Activated naive CD4-positive, alpha-beta T cell treated with anti-CD3 and anti-CD28 coated beads, Interleukin-2, amount 10 ng/mL, durations not matched to agents 7 days and 5 days (primary cell): ENCODE data around the gene EML4.

Experiments
- CTCF ChIA-PET: fragments of 350-600 bp; sonication (Branson Sonifier 250); formaldehyde crosslinking; loops from one replicate; lab custom pipeline; 2021; ENCODE audit warnings: antibody characterized with exemption; lab: Charles Lee
- DNase-seq: peaks from one replicate; pipeline ENCODE4 v3.0.0-alpha.2; 2020
- H3K27ac Mint-ChIP-seq: one replicate; pipeline ENCODE4 v1.8.0; 2021; ENCODE audit warnings: mild to moderate bottlenecking, moderate library complexity, mixed read lengths
- H3K27me3 Mint-ChIP-seq: one replicate; pipeline ENCODE4 v1.8.0; 2021; ENCODE audit warnings: mild to moderate bottlenecking, mixed read lengths
- H3K36me3 Mint-ChIP-seq: one replicate; pipeline ENCODE4 v1.8.0; 2021; ENCODE audit warnings: mixed read lengths
- H3K4me1 Mint-ChIP-seq: one replicate; pipeline ENCODE4 v1.8.0; 2021; ENCODE audit warnings: mixed read lengths
- H3K4me3 Mint-ChIP-seq: one replicate; pipeline ENCODE4 v1.8.0; 2021; ENCODE audit warnings: mild to moderate bottlenecking, moderate library complexity, mixed read lengths
- H3K9me3 Mint-ChIP-seq: one replicate; pipeline ENCODE4 v1.8.0; 2021; ENCODE audit warnings: mixed read lengths

EML4 gene

GRCh38 chr2:42218712-42219111, 49.6 kb downstream of the EML4 start:
- CTCF ChIA-PET, result no interaction called here
- peaks cover 17% of the 10 kb centered on the region for H3K4me1 Mint-ChIP-seq
- no peak overlapping the region for H3K4me3 Mint-ChIP-seq
- H3K36me3 Mint-ChIP-seq, result peaks cover 30% of the 10 kb centered on the region
- no peak overlapping the region for H3K27ac Mint-ChIP-seq
- H3K9me3 Mint-ChIP-seq, result no peaks in the 10 kb centered on the region
- no peaks in the 10 kb centered on the region for H3K27me3 Mint-ChIP-seq
- DNase-seq, result no peak

- H3K36me3 Mint-ChIP-seq, result peaks cover 31% of the 10 kb centered on the region
- H3K4me1 Mint-ChIP-seq, result peaks cover 19% of the 10 kb centered on the region
- no peak overlapping the region for H3K27ac Mint-ChIP-seq
- no peaks in the 10 kb centered on the region for H3K27me3 Mint-ChIP-seq
- CTCF ChIA-PET, result no interaction called here
- H3K4me3 Mint-ChIP-seq, result no peak overlapping the region
- no peak for DNase-seq
- H3K9me3 Mint-ChIP-seq, result no peaks in the 10 kb centered on the region
These were observed 50.0 kb downstream of the EML4 start for GRCh38 chr2:42219160-42219559.

- H3K27ac Mint-ChIP-seq, result no peak overlapping the region
- peaks cover 25% of the 10 kb centered on the region for H3K4me1 Mint-ChIP-seq
- no peak for DNase-seq
- H3K4me3 Mint-ChIP-seq, result no peak overlapping the region
- H3K9me3 Mint-ChIP-seq, result no peaks in the 10 kb centered on the region
- peaks cover 31% of the 10 kb centered on the region for H3K36me3 Mint-ChIP-seq
- CTCF ChIA-PET, result interaction anchor here (1.0 to 1.1 kb wide), 3 partner anchors 9 to 125 kb away, joined by 3 to 4 read pairs (median 4); no protein-coding TSS in a partner anchor
- no peaks in the 10 kb centered on the region for H3K27me3 Mint-ChIP-seq
These were observed 51.4 kb downstream of the EML4 start for GRCh38 chr2:42220566-42220965.

GRCh38 chr2:42223067-42223854, 54.1 kb downstream of the EML4 start:
- DNase-seq, result no peak
- no peak overlapping the region for H3K4me3 Mint-ChIP-seq
- peaks cover 25% of the 10 kb centered on the region for H3K36me3 Mint-ChIP-seq
- no peaks in the 10 kb centered on the region for H3K9me3 Mint-ChIP-seq
- CTCF ChIA-PET, result interaction anchor here (1.3 kb wide), 1 partner anchor 129 kb away, joined by 3 read pairs; no protein-coding TSS in a partner anchor
- peaks cover 24% of the 10 kb centered on the region for H3K4me1 Mint-ChIP-seq
- no peaks in the 10 kb centered on the region for H3K27me3 Mint-ChIP-seq
- H3K27ac Mint-ChIP-seq, result no peak overlapping the region

- no peak overlapping the region for H3K27ac Mint-ChIP-seq
These were observed 54.7 kb downstream of the EML4 start for GRCh38 chr2:42223855-42224268.

GRCh38 chr2:42224422-42225067, 55.4 kb downstream of the EML4 start:
- Mint-ChIP-seq H3K36me3 (peaks cover 24% of the 10 kb centered on the region), H3K4me3 (no peak overlapping the region), H3K27ac (no peak overlapping the region), H3K27me3 (no peaks in the 10 kb centered on the region), H3K9me3 (no peaks in the 10 kb centered on the region), H3K4me1 (peaks cover 25% of the 10 kb centered on the region)
- CTCF ChIA-PET, result no interaction called here
- DNase-seq, result no peak

More at GRCh38 chr2:42223855-42224268, 54.7 kb downstream of the EML4 start:
- Mint-ChIP-seq H3K9me3 (no peaks in the 10 kb centered on the region), H3K4me3 (no peak overlapping the region), H3K4me1 (peaks cover 22% of the 10 kb centered on the region), H3K36me3 (peaks cover 23% of the 10 kb centered on the region), H3K27me3 (no peaks in the 10 kb centered on the region)
- no peak for DNase-seq
- CTCF ChIA-PET, result interaction anchor here (1.3 kb wide), 1 partner anchor 129 kb away, joined by 3 read pairs; no protein-coding TSS in a partner anchor

GRCh38 chr2:42225573-42225972, 56.4 kb downstream of the EML4 start:
- Mint-ChIP-seq H3K36me3 (peaks cover 23% of the 10 kb centered on the region), H3K27ac (no peak overlapping the region), H3K4me3 (no peak overlapping the region), H3K27me3 (no peaks in the 10 kb centered on the region), H3K9me3 (no peaks in the 10 kb centered on the region), H3K4me1 (peaks cover 27% of the 10 kb centered on the region)
- DNase-seq, result no peak
- CTCF ChIA-PET, result no interaction called here

- no peak overlapping the region for H3K4me3 Mint-ChIP-seq
- H3K27ac Mint-ChIP-seq, result no peak overlapping the region
These were observed 58.3 kb downstream of the EML4 start for GRCh38 chr2:42227491-42227890.

GRCh38 chr2:42228101-42228500, 58.9 kb downstream of the EML4 start:
- Mint-ChIP-seq H3K36me3 (peaks cover 19% of the 10 kb centered on the region), H3K27me3 (no peaks in the 10 kb centered on the region), H3K4me1 (peaks cover 36% of the 10 kb centered on the region), H3K4me3 (no peak overlapping the region), H3K27ac (no peak overlapping the region), H3K9me3 (no peaks in the 10 kb centered on the region)
- no peak for DNase-seq
- CTCF ChIA-PET, result interaction anchor here (1.4 kb wide), 1 partner anchor 32 kb away, joined by 3 read pairs; no protein-coding TSS in a partner anchor

More at GRCh38 chr2:42227491-42227890, 58.3 kb downstream of the EML4 start:
- Mint-ChIP-seq H3K36me3 (peaks cover 23% of the 10 kb centered on the region), H3K4me1 (peaks cover 36% of the 10 kb centered on the region), H3K27me3 (no peaks in the 10 kb centered on the region), H3K9me3 (no peaks in the 10 kb centered on the region)
- DNase-seq, result no peak
- CTCF ChIA-PET, result no interaction called here

- peaks cover 8% of the 10 kb centered on the region for H3K36me3 Mint-ChIP-seq
- H3K9me3 Mint-ChIP-seq, result no peaks in the 10 kb centered on the region
- H3K4me1 Mint-ChIP-seq, result peaks cover 25% of the 10 kb centered on the region
- CTCF ChIA-PET, result interaction anchor here (1.8 kb wide), 1 partner anchor 9 kb away, joined by 4 read pairs; no protein-coding TSS in a partner anchor
- no peaks in the 10 kb centered on the region for H3K27me3 Mint-ChIP-seq
- H3K27ac Mint-ChIP-seq, result no peak overlapping the region
- DNase-seq, result no peak
- H3K4me3 Mint-ChIP-seq, result no peak overlapping the region
These were observed 60.8 kb downstream of the EML4 start for GRCh38 chr2:42229949-42230348.

GRCh38 chr2:42230891-42231290, 61.7 kb downstream of the EML4 start:
- no peaks in the 10 kb centered on the region for H3K9me3 Mint-ChIP-seq
- H3K27ac Mint-ChIP-seq, result no peak overlapping the region
- CTCF ChIA-PET, result interaction anchor here (0.6 to 0.9 kb wide), 2 partner anchors 144 to 277 kb away, joined by 3 read pairs; no protein-coding TSS in a partner anchor
- no peak for DNase-seq
- H3K4me3 Mint-ChIP-seq, result no peak overlapping the region
- peaks cover 25% of the 10 kb centered on the region for H3K4me1 Mint-ChIP-seq
- H3K27me3 Mint-ChIP-seq, result no peaks in the 10 kb centered on the region
- H3K36me3 Mint-ChIP-seq, result peaks cover 6% of the 10 kb centered on the region

- no peak overlapping the region for H3K27ac Mint-ChIP-seq
- no peak overlapping the region for H3K4me3 Mint-ChIP-seq
- no peaks in the 10 kb centered on the region for H3K27me3 Mint-ChIP-seq
- H3K4me1 Mint-ChIP-seq, result peaks cover 27% of the 10 kb centered on the region
- CTCF ChIA-PET, result interaction anchor here (1.3 kb wide), 1 partner anchor 136 kb away, joined by 3 read pairs; no protein-coding TSS in a partner anchor
- no peak for DNase-seq
- H3K9me3 Mint-ChIP-seq, result no peaks in the 10 kb centered on the region
- H3K36me3 Mint-ChIP-seq, result peaks cover 7% of the 10 kb centered on the region
These were observed 62.9 kb downstream of the EML4 start for GRCh38 chr2:42232024-42232423.

- Mint-ChIP-seq H3K27me3 (no peaks in the 10 kb centered on the region), H3K4me3 (no peak overlapping the region), H3K9me3 (no peaks in the 10 kb centered on the region), H3K36me3 (peaks cover 13% of the 10 kb centered on the region), H3K4me1 (peaks cover 27% of the 10 kb centered on the region), H3K27ac (no peak overlapping the region)
- CTCF ChIA-PET, result interaction anchor here (1.7 kb wide), 1 partner anchor 135 kb away, joined by 3 read pairs; no protein-coding TSS in a partner anchor
- no peak for DNase-seq
These were observed 64.9 kb downstream of the EML4 start for GRCh38 chr2:42233976-42234441.

- CTCF ChIA-PET, result interaction anchor here (0.6 kb wide), 1 partner anchor 148 kb away, joined by 3 read pairs; no protein-coding TSS in a partner anchor
- Mint-ChIP-seq H3K4me1 (peaks cover 15% of the 10 kb centered on the region), H3K27ac (no peak overlapping the region), H3K4me3 (no peak overlapping the region), H3K27me3 (no peaks in the 10 kb centered on the region), H3K36me3 (peaks cover 6% of the 10 kb centered on the region), H3K9me3 (no peaks in the 10 kb centered on the region)
- DNase-seq, result no peak
These were observed 67.8 kb downstream of the EML4 start for GRCh38 chr2:42236911-42237310.
